ENCODE measurements around the gene HOXB1.

DNA sequence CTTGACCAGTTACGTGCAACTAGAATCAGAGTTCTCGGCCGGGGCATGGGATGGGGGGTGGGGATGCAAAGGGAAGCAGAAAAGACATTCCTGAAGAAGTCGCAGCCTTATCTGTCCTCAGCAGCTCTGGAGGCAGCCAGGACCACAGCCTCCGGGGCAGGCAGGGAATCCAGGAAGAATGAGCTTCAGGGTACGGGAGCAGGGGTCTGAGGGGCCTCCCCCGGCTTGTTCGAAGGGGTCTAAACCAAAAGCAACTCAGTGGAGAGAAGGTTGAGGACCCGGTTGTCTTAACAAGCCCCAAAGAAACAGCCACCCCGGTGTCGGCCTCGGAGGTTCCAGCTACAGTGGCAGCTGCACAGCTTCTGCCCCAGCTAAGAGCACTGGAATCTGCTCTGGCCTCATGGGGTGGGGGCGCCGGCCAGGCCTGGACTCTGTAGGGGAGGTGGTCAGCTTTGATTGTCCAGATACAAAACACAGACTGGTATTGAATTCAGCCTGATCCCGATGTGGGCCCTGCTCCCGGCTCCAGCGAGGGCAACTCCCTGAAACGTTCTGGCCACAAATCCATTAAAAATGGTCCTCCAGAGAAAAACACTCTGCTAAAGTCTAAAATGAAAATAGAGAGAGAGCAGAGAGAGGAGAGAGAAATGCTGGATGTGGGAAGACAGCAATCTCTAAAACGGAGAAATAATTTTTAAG, 39.7 kb upstream of the HOXB1 start:
- TF ChIP-seq, protein P1, sequence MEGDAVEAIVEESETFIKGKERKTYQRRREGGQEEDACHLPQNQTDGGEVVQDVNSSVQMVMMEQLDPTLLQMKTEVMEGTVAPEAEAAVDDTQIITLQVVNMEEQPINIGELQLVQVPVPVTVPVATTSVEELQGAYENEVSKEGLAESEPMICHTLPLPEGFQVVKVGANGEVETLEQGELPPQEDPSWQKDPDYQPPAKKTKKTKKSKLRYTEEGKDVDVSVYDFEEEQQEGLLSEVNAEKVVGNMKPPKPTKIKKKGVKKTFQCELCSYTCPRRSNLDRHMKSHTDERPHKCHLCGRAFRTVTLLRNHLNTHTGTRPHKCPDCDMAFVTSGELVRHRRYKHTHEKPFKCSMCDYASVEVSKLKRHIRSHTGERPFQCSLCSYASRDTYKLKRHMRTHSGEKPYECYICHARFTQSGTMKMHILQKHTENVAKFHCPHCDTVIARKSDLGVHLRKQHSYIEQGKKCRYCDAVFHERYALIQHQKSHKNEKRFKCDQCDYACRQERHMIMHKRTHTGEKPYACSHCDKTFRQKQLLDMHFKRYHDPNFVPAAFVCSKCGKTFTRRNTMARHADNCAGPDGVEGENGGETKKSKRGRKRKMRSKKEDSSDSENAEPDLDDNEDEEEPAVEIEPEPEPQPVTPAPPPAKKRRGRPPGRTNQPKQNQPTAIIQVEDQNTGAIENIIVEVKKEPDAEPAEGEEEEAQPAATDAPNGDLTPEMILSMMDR (IDR thresholded peaks at IDR 0.05) = no peak
- TF ChIP-seq EP300 (IDR thresholded peaks at IDR 0.05) (no peak), POLR2A (IDR thresholded peaks at IDR 0.05) (no peak)
